CD14-positive monocyte (primary cell): Measurements from ENCODE around the gene ZNF292. TPM values are rescaled to one million over a fixed set of nuclear protein-coding genes. Genes with fewer than 3 reads are reported as not detected.
A peak's percentile ranks its signal among the peaks of the same experiment; 100 is the strongest.

Experiments used
- DNase-seq, 3 donors: peaks; one replicate each; pipeline ENCODE4 v3.0.0-alpha.2; 2011 to 2022
- H2AFZ ChIP-seq: 2 replicates; pipeline ENCODE4 v1.6.0; 2012; ENCODE audit warnings: mild to moderate bottlenecking, low read depth, low read length, inconsistent platforms; ENCODE audit not compliant: insufficient read depth, poor library complexity, severe bottlenecking
- H3K27ac ChIP-seq, 2 donors: 1 replicate in 1 of 2; 2 replicates in 1 of 2; pipeline ENCODE4 v1.5.1; 2012 to 2013; ENCODE audit warnings: low read length in 2 of 2, control low read depth in 1 of 2, inconsistent platforms in 1 of 2, low read depth in 1 of 2, mild to moderate bottlenecking in 1 of 2
- H3K27me3 ChIP-seq, 2 donors: one replicate each; pipeline versions ENCODE4 v1.6.0 to v1.6.1; 2011 to 2013; ENCODE audit warnings: low read length in 2 of 2; ENCODE audit not compliant: control insufficient read depth in 2 of 2, insufficient read depth in 2 of 2
- H3K36me3 ChIP-seq, 2 donors: replicated peaks in 1 of 2; 1 replicate in 1 of 2; 2 replicates in 1 of 2; pipeline versions ENCODE4 v1.5.1 to v1.6.1; 2012 to 2013; ENCODE audit warnings: low read length in 2 of 2, control low read depth in 1 of 2, inconsistent platforms in 1 of 2, mild to moderate bottlenecking in 1 of 2; ENCODE audit not compliant: insufficient read depth in 2 of 2, control insufficient read depth in 1 of 2
- H3K4me1 ChIP-seq, 2 donors: 1 replicate in 1 of 2; 2 replicates in 1 of 2; pipeline versions ENCODE4 v1.5.1 to v1.6.1; 2012 to 2013; ENCODE audit warnings: low read length in 2 of 2, control low read depth in 1 of 2, inconsistent platforms in 1 of 2, mild to moderate bottlenecking in 1 of 2, moderate library complexity in 1 of 2; ENCODE audit not compliant: insufficient read depth in 2 of 2, control insufficient read depth in 1 of 2
- H3K4me2 ChIP-seq: replicated peaks from 2 replicates; pipeline ENCODE3; 2012; ENCODE audit warnings: low read length, moderate library complexity, mild to moderate bottlenecking; ENCODE audit not compliant: poor library complexity, severe bottlenecking; ENCODE audit errors: extremely low read depth
- H3K4me3 ChIP-seq, 3 experiments: fragments of 200-600 bp in 1 of 3; sonication (generic) in 1 of 3; replicated peaks in 1 of 3; 1 replicate in 2 of 3; 2 replicates in 1 of 3; pipeline ENCODE4 v1.5.1; 2011 to 2013; ENCODE audit warnings: low read length in 3 of 3, mild to moderate bottlenecking in 3 of 3, control low read depth in 2 of 3, low read depth in 2 of 3, inconsistent platforms in 1 of 3, moderate library complexity in 1 of 3
- H3K79me2 ChIP-seq: 2 replicates; pipeline ENCODE4 v1.6.0; 2012; ENCODE audit warnings: mild to moderate bottlenecking, control low read depth, inconsistent platforms, low read length, moderate library complexity; ENCODE audit not compliant: insufficient read depth
- H3K9ac ChIP-seq: 2 replicates; pipeline ENCODE4 v1.6.0; 2017; ENCODE audit warnings: low read length, mild to moderate bottlenecking; ENCODE audit not compliant: insufficient read depth, poor library complexity, severe bottlenecking
- H3K9me3 ChIP-seq, 2 donors: replicated peaks in 1 of 2; 1 replicate in 1 of 2; 2 replicates in 1 of 2; pipeline versions ENCODE4 v1.5.1 to v1.6.1; 2012 to 2013; ENCODE audit warnings: low read length in 2 of 2, control low read depth in 1 of 2; ENCODE audit not compliant: control insufficient read depth in 1 of 2, insufficient read depth in 1 of 2
- H4K20me1 ChIP-seq: 2 replicates; pipeline ENCODE4 v1.6.0; 2012; ENCODE audit warnings: mild to moderate bottlenecking, low read length, control low read depth, moderate library complexity; ENCODE audit not compliant: insufficient read depth
- H3K27ac Mint-ChIP-seq, 7 donors: one replicate each; pipeline ENCODE4 v1.8.0; 2020; ENCODE audit warnings: mild to moderate bottlenecking in 7 of 7, mixed read lengths in 7 of 7, moderate library complexity in 6 of 7, inconsistent platforms in 2 of 7
- H3K27me3 Mint-ChIP-seq, 3 donors: one replicate each; pipeline ENCODE4 v1.8.0; 2021 to 2022; ENCODE audit warnings: low read depth in 3 of 3, mild to moderate bottlenecking in 3 of 3, mixed read lengths in 3 of 3, moderate library complexity in 3 of 3, inconsistent platforms in 1 of 3
- H3K36me3 Mint-ChIP-seq, 2 donors: one replicate each; pipeline ENCODE4 v1.8.0; 2020; ENCODE audit warnings: mixed read lengths in 2 of 2, inconsistent platforms in 1 of 2, mild to moderate bottlenecking in 1 of 2
- H3K4me1 Mint-ChIP-seq: one replicate; pipeline ENCODE4 v1.8.0; 2020; ENCODE audit warnings: mild to moderate bottlenecking, mixed read lengths
- H3K4me3 Mint-ChIP-seq, 2 donors: one replicate each; pipeline ENCODE4 v1.8.0; 2020; ENCODE audit warnings: mild to moderate bottlenecking in 2 of 2, mixed read lengths in 2 of 2, moderate library complexity in 1 of 2
- H3K9me3 Mint-ChIP-seq, 7 donors: one replicate each; pipeline ENCODE4 v1.8.0; 2020 to 2022; ENCODE audit warnings: mixed read lengths in 7 of 7, mild to moderate bottlenecking in 6 of 7, moderate library complexity in 6 of 7, inconsistent platforms in 2 of 7
- CTCF ChIP-seq: fragments of 200-600 bp; IDR thresholded peaks from one replicate; pipeline ENCODE4 v1.8.0; 2022; ENCODE audit warnings: antibody characterized with exemption, mild to moderate bottlenecking
- WGBS: methylation state at CpG from one replicate; pipeline ENCODE4 v1.1.5; 2013; ENCODE audit warnings: missing lambda C conversion rate; ENCODE audit not compliant: insufficient coverage; 5-methylcytosine and 5-hydroxymethylcytosine counted together
- intact Hi-C, 2 donors: fragments of 100-400 bp; cut with micrococcal nuclease; formaldehyde crosslinking; loops; one replicate each; pipeline versions ENCODE4 v1.15.0 to v1.15.1; 2023
- polyA plus RNA-seq, 3 donors: library from polyadenylated mRNA; depleted of rRNA in 1 of 3; unstranded in 2 of 3; stranded (reverse) in 1 of 3; fragments of 300-500 nt in 2 of 3; fragments of >200 nt in 1 of 3; fragmentation: Illumina TruSeq in 2 of 3; gene quantifications; 1 replicate in 2 of 3; 2 replicates in 1 of 3; pipeline ENCODE4 v1.2.3, GENCODE V29; 2012 to 2021

The ZNF292 gene
- polyA plus RNA-seq, 3 donors = 4.8 to 7.7 (median 7.6) TPM

DNA sequence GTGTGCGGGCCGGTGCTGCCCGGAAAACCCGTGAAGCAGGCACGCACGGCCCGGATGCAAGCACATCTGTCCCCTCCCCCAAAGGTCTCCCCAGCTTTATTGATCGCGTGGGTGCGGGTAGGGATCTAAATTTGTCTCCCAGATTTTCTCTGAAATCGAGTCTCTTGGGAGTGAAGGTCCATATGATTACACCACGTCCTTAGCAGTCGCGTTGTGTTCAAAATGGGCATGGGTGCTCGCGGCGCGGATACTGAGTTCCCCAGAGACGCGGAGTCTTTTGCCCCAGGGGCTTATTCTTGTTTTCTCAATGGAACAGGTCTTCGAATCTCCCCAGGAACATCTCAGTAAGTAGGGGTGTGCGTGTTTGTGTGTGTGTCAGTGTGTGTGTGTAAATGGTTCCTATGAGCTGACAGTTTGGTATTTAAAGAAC lies 2.8 kb upstream of the ZNF292 start:
- intact Hi-C loops = loop anchor here (10.0 kb wide), 2 partner anchors 82 to 1722 kb away; no protein-coding TSS in a partner anchor
- Mint-ChIP-seq H3K36me3 (no peaks in the 10 kb centered on the region), H3K4me1 (peaks cover 32% of the 10 kb centered on the region), H3K27ac (peak overlapping the region in 2 of 7 donors; percentile 35 to 54), H3K4me3 (peak overlapping the region; percentile 88 to 91), H3K27me3 (peaks cover 0 to 13% (median 10%) of the 10 kb centered on the region in 3 donors), H3K9me3 (no peaks in the 10 kb centered on the region)
- DNase-seq = no peak
- peak overlapping the region in 1 of 2 donors; percentile 50 for H3K27ac ChIP-seq
- peaks cover 27 to 47% of the 10 kb centered on the region in 2 donors for H3K4me1 ChIP-seq
- H3K9ac ChIP-seq = peak overlapping the region; percentile 71
- peak overlapping the region; percentile 28 to 76 (median 50) for H3K4me3 ChIP-seq
- 31% methylated on average over 16 of the region's 22 CpGs for WGBS
- no peaks in the 10 kb centered on the region for H3K36me3 ChIP-seq
- peak overlapping the region; percentile 90 for H3K4me2 ChIP-seq
- H3K79me2 ChIP-seq = peaks cover 44% of the 10 kb centered on the region
- H3K27me3 ChIP-seq = peaks cover 0 to 5% of the 10 kb centered on the region in 2 donors
- H4K20me1 ChIP-seq = peaks cover 3% of the 10 kb centered on the region
- no peaks in the 10 kb centered on the region for H3K9me3 ChIP-seq
- TF ChIP-seq CTCF = no peak
- H2AFZ ChIP-seq = peak overlapping the region; percentile 95

- peaks cover 27 to 47% of the 10 kb centered on the region in 2 donors for H3K4me1 ChIP-seq
These were observed 748 bp upstream of the ZNF292 start for GRCh38 chr6:87154641-87154992.

More at GRCh38 chr6:87154641-87154992, 748 bp upstream of the ZNF292 start:
- Histone ChIP-seq H2AFZ (peak overlapping the region; percentile 91), H3K27me3 (peaks cover 0 to 5% of the 10 kb centered on the region in 2 donors), H3K4me2 (peak overlapping the region; percentile 88), H3K79me2 (peaks cover 65% of the 10 kb centered on the region), H3K36me3 (no peaks in the 10 kb centered on the region), H4K20me1 (peaks cover 24% of the 10 kb centered on the region), H3K4me3 (peak overlapping the region; percentile 73 to 95 (median 81)), H3K27ac (peak overlapping the region; percentile 93 to 96), H3K9ac (peak overlapping the region; percentile 83), H3K9me3 (no peaks in the 10 kb centered on the region)
- WGBS = 0% methylated on average over 3 of the region's 6 CpGs
- peak overlapping the region; percentile 93 to 97 for H3K4me3 Mint-ChIP-seq
- H3K9me3 Mint-ChIP-seq = no peaks in the 10 kb centered on the region
- no peak for TF ChIP-seq CTCF
- peaks cover 37% of the 10 kb centered on the region for H3K4me1 Mint-ChIP-seq
- H3K27ac Mint-ChIP-seq = peak overlapping the region; percentile 91 to 98 (median 97)
- peaks cover 2 to 8% of the 10 kb centered on the region in 2 donors for H3K36me3 Mint-ChIP-seq
- peaks cover 0 to 11% (median 10%) of the 10 kb centered on the region in 3 donors for H3K27me3 Mint-ChIP-seq
- no peak for DNase-seq
- intact Hi-C loops = loop anchor here (10.0 kb wide), 2 partner anchors 80 to 1720 kb away; no protein-coding TSS in a partner anchor
